GM23338 (cell line): ENCODE data around the gene ATP6V1F.

Experiments
- EZH2 ChIP-seq: fragments of 200-600 bp; sonication (generic); IDR thresholded peaks from one replicate; pipeline ENCODE4 v1.8.0; 2017; ENCODE audit warnings: antibody characterized with exemption, mild to moderate bottlenecking, low read depth; ENCODE audit not compliant: unreplicated experiment
- EZH2phosphoT487 ChIP-seq: fragments of 200-600 bp; sonication (generic); IDR thresholded peaks from one replicate; pipeline ENCODE4 v1.8.1; 2018; ENCODE audit warnings: antibody characterized with exemption; ENCODE audit not compliant: unreplicated experiment
- JUNB ChIP-seq: IDR thresholded peaks from one replicate; pipeline ENCODE4 v1.6.1; 2016; ENCODE audit warnings: antibody characterized with exemption; ENCODE audit not compliant: unreplicated experiment
- NANOG ChIP-seq: IDR thresholded peaks from 2 replicates; pipeline ENCODE4 v1.6.1; 2016; ENCODE audit warnings: antibody characterized with exemption, borderline replicate concordance
- POLR2AphosphoS5 ChIP-seq: IDR thresholded peaks from 2 replicates; pipeline ENCODE4 v1.6.1; 2016; ENCODE audit warnings: antibody characterized with exemption, low read depth
- TF ChIP-seq, protein P1 (sequence below), 2 experiments: fragments of 200-600 bp in 1 of 2; sonication (generic) in 1 of 2; conservative IDR thresholded peaks; 2 replicates each; pipeline versions ENCODE4 v1.5.1 to v1.6.1; 2016 to 2017; ENCODE audit warnings: antibody characterized with exemption in 2 of 2, low read depth in 2 of 2, mild to moderate bottlenecking in 2 of 2, moderate library complexity in 1 of 2
- TF ChIP-seq, protein P2 (sequence below): IDR thresholded peaks from one replicate; pipeline ENCODE4 v1.6.1; 2018; ENCODE audit warnings: antibody characterized with exemption; ENCODE audit not compliant: unreplicated experiment

DNA sequence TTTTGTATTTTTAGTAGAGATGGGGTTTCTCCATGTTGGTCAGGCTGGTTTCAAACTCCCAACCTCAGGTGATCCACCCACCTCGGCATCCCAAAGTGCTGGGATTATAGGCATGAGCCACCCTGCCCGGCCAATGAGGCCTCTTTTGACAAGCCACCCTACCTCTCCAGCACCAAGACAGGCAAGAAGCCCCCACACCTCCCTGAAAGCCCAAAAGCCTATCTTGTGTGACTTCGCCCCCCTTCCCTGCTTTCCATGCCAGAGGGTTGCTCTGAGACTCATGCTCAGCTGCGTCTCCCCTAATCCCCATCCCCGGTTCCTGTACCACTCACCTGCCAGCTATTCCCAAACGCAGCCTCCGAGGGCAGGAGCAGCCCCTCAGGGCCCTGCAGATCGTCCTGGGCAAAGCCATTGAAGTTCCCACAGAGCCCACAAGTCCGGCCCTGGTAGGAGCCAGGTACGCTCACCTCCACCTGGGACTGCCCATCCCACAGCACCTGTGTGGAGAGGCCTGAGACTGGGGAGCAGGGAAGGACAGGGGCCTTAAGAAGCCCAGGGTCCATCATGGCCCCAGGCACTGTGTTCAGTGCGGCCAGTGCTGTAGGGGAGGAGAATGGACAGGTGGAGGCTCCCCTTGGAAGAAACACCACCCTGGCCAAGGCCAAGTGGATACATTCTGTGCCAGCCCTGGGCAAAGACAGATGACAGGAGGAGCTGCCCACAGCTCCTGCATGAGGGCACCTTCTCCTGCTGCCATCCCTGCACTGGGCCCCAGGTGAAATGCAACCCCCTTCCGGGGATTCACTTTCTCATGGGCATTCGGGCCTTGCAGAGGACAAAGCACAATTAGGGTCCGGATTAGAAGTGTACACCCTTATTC, 15.8 kb downstream of the ATP6V1F start:
- TF ChIP-seq JUNB (no peak), POLR2AphosphoS5 (no peak), EZH2phosphoT487 (no peak), EZH2 (no peak), NANOG (no peak)
- TF ChIP-seq, protein P1, sequence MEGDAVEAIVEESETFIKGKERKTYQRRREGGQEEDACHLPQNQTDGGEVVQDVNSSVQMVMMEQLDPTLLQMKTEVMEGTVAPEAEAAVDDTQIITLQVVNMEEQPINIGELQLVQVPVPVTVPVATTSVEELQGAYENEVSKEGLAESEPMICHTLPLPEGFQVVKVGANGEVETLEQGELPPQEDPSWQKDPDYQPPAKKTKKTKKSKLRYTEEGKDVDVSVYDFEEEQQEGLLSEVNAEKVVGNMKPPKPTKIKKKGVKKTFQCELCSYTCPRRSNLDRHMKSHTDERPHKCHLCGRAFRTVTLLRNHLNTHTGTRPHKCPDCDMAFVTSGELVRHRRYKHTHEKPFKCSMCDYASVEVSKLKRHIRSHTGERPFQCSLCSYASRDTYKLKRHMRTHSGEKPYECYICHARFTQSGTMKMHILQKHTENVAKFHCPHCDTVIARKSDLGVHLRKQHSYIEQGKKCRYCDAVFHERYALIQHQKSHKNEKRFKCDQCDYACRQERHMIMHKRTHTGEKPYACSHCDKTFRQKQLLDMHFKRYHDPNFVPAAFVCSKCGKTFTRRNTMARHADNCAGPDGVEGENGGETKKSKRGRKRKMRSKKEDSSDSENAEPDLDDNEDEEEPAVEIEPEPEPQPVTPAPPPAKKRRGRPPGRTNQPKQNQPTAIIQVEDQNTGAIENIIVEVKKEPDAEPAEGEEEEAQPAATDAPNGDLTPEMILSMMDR (conservative IDR thresholded peaks at IDR 0.05; ENCODE audit: low read depth in 2 of 2): no peak
- TF ChIP-seq, protein P2, sequence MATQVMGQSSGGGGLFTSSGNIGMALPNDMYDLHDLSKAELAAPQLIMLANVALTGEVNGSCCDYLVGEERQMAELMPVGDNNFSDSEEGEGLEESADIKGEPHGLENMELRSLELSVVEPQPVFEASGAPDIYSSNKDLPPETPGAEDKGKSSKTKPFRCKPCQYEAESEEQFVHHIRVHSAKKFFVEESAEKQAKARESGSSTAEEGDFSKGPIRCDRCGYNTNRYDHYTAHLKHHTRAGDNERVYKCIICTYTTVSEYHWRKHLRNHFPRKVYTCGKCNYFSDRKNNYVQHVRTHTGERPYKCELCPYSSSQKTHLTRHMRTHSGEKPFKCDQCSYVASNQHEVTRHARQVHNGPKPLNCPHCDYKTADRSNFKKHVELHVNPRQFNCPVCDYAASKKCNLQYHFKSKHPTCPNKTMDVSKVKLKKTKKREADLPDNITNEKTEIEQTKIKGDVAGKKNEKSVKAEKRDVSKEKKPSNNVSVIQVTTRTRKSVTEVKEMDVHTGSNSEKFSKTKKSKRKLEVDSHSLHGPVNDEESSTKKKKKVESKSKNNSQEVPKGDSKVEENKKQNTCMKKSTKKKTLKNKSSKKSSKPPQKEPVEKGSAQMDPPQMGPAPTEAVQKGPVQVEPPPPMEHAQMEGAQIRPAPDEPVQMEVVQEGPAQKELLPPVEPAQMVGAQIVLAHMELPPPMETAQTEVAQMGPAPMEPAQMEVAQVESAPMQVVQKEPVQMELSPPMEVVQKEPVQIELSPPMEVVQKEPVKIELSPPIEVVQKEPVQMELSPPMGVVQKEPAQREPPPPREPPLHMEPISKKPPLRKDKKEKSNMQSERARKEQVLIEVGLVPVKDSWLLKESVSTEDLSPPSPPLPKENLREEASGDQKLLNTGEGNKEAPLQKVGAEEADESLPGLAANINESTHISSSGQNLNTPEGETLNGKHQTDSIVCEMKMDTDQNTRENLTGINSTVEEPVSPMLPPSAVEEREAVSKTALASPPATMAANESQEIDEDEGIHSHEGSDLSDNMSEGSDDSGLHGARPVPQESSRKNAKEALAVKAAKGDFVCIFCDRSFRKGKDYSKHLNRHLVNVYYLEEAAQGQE: no peak
